Panc1 (cell line): ENCODE data around the gene CHTF8. TPM values are rescaled to one million over a fixed set of nuclear protein-coding genes. Genes with fewer than 3 reads are reported as not detected.
A peak's percentile ranks its signal among the peaks of the same experiment; 100 is the strongest.

Source experiments
- ATAC-seq: fragments of 200-7000 bp; cut with Tn5 transposase; 2 replicates; pipeline ENCODE4 v1.9.1; 2020; ENCODE audit warnings: mild to moderate bottlenecking, moderate library complexity
- BruUV-seq: library from RNA; stranded (reverse); fragments of 400-500 nt; replicated peaks from 2 replicates; lab custom pipeline; 2021; lab: Mats Ljungman, UMichigan
- CTCF ChIA-PET: fragments of 300-600 bp; sonication (Branson Sonifier 250); formaldehyde crosslinking; loops from one replicate; lab custom pipeline; 2022; ENCODE audit warnings: antibody characterized with exemption; lab: Charles Lee
- POLR2A ChIA-PET: fragments of 300-600 bp; sonication (Branson Sonifier 250); formaldehyde crosslinking; loops from one replicate; lab custom pipeline; 2022; ENCODE audit warnings: antibody characterized with exemption; lab: Charles Lee
- DNase-seq: peaks from one replicate; pipeline ENCODE4 v3.0.0-alpha.2; 2010; ENCODE audit warnings: low read depth, low spot score
- H3K27ac ChIP-seq: 2 replicates; pipeline ENCODE4 v1.5.1; 2011; ENCODE audit warnings: mild to moderate bottlenecking, low read length, inconsistent platforms
- H3K27me3 ChIP-seq: fragments of 200-500 bp; sonication (Bioruptor generic); 2 replicates; pipeline ENCODE4 v1.6.0; 2014; ENCODE audit warnings: low read length, inconsistent platforms; ENCODE audit not compliant: control insufficient read depth, insufficient read depth
- H3K36me3 ChIP-seq: fragments of 200-500 bp; sonication (Bioruptor generic); 2 replicates; pipeline ENCODE4 v1.5.1; 2014; ENCODE audit warnings: inconsistent platforms, mild to moderate bottlenecking, low read length, moderate library complexity; ENCODE audit not compliant: control insufficient read depth, insufficient read depth
- H3K4me1 ChIP-seq: 2 replicates; pipeline ENCODE4 v1.5.1; 2011; ENCODE audit warnings: inconsistent platforms, mild to moderate bottlenecking, low read length, moderate library complexity; ENCODE audit not compliant: control insufficient read depth, insufficient read depth
- H3K4me3 ChIP-seq, 2 experiments: 2 replicates each; pipeline ENCODE4 v1.5.1; 2011 to 2012; ENCODE audit warnings: low read depth in 2 of 2, low read length in 2 of 2, mild to moderate bottlenecking in 2 of 2, inconsistent platforms in 1 of 2, moderate library complexity in 1 of 2
- H3K9me3 ChIP-seq: fragments of 200-500 bp; sonication (Bioruptor generic); 2 replicates; pipeline ENCODE4 v1.5.1; 2014; ENCODE audit warnings: low read depth, mild to moderate bottlenecking, inconsistent platforms, low read length, moderate library complexity; ENCODE audit not compliant: control insufficient read depth, insufficient read depth
- CTCF ChIP-seq: fragments of 450-650 bp; IDR thresholded peaks from 2 replicates; pipeline ENCODE4 v1.5.1; 2017; ENCODE audit warnings: mild to moderate bottlenecking
- POLR2AphosphoS5 ChIP-seq: IDR thresholded peaks from 2 replicates; pipeline ENCODE4 v1.6.1; 2012; ENCODE audit warnings: mild to moderate bottlenecking, low read depth, low read length, moderate library complexity
- REST ChIP-seq, 2 experiments: IDR thresholded peaks; 2 replicates each; pipeline ENCODE4 v1.6.1; 2011 to 2012; ENCODE audit warnings: low read depth in 2 of 2, control low read depth in 1 of 2, low read length in 1 of 2, mild to moderate bottlenecking in 1 of 2, moderate library complexity in 1 of 2; ENCODE audit not compliant: insufficient read depth in 1 of 2
- SIN3A ChIP-seq: IDR thresholded peaks from 2 replicates; pipeline ENCODE4 v1.6.1; 2012; ENCODE audit warnings: low read depth, mild to moderate bottlenecking, low read length, moderate library complexity, borderline replicate concordance; ENCODE audit not compliant: insufficient read depth
- TCF7L2 ChIP-seq: IDR thresholded peaks from 2 replicates; pipeline ENCODE4 v1.6.1; 2011; ENCODE audit warnings: mild to moderate bottlenecking, low read depth, low read length, inconsistent platforms
- in situ Hi-C: cut with HindIII; loops from 2 replicates; pipeline ENCODE4 v1.10.0; 2016; ENCODE audit warnings: low sequenced_read_pairs, low pct_unique_long_range_greater_than_20kb
- intact Hi-C: fragments of 100-400 bp; cut with micrococcal nuclease; formaldehyde crosslinking; loops from one replicate; pipeline ENCODE4 v1.10.0; 2022; ENCODE audit not compliant: unreplicated experiment
- total RNA-seq: library from RNA; stranded (reverse); gene quantifications from one replicate; pipeline ENCODE4 v1.2.1, GENCODE V29; 2021; ENCODE audit not compliant: unreplicated experiment

CHTF8 gene
- total RNA-seq, 1 experiment from 2014 or later = 116 TPM

GRCh38 chr16:69073181-69073702 is 59.1 kb downstream of the CHTF8 start:
- ChIA-PET CTCF (interaction anchor here (1.2 kb wide), 1 partner anchor 226 kb away, joined by 10 read pairs; no protein-coding TSS in a partner anchor), POLR2A (no interaction called here)
- Histone ChIP-seq H3K36me3 (no peaks in the 10 kb centered on the region), H3K27ac (peak overlapping the region; percentile 59), H3K9me3 (no peaks in the 10 kb centered on the region), H3K27me3 (no peaks in the 10 kb centered on the region), H3K4me1 (peaks cover 31% of the 10 kb centered on the region), H3K4me3 (peak overlapping the region in 1 of 2 experiments; percentile 17; a peak in 2 of 4 replicates)
- DNase-seq (peak; percentile 87), ATAC-seq (peak; percentile 92)
- in situ Hi-C loops = no loop called here
- intact Hi-C loops = no loop called here
- no peak for TF ChIP-seq POLR2AphosphoS5
- no peak for TF ChIP-seq REST (IDR thresholded peaks at IDR 0.05; ENCODE audit: insufficient read depth in 1 of 2, low read depth in 2 of 2, low read length in 1 of 2)
- no peak for TF ChIP-seq TCF7L2
- TF ChIP-seq CTCF = no peak
- no peak for TF ChIP-seq SIN3A
- BruUV-seq = no TSS peak

- intact Hi-C loops = no loop called here
- no peak for DNase-seq
- in situ Hi-C loops = no loop called here
- Histone ChIP-seq H3K9me3 (no peaks in the 10 kb centered on the region), H3K27me3 (no peaks in the 10 kb centered on the region), H3K27ac (peak overlapping the region; percentile 59; the same call in 1 of the 2 replicates), H3K36me3 (no peaks in the 10 kb centered on the region), H3K4me1 (peaks cover 27% of the 10 kb centered on the region), H3K4me3 (no peak overlapping the region)
- BruUV-seq = no TSS peak
- CTCF ChIA-PET = interaction anchor here (0.6 to 0.7 kb wide), 2 partner anchors 20 to 1677 kb away, joined by 3 to 4 read pairs; no protein-coding TSS in a partner anchor
- POLR2A ChIA-PET = interaction anchor here (0.7 kb wide), 1 partner anchor 107 kb away, joined by 4 read pairs; no protein-coding TSS in a partner anchor
- ATAC-seq = no peak
- TF ChIP-seq REST (IDR thresholded peaks at IDR 0.05; ENCODE audit: insufficient read depth in 1 of 2, low read depth in 2 of 2, low read length in 1 of 2) = no peak
- TF ChIP-seq POLR2AphosphoS5 = no peak
- TF ChIP-seq SIN3A = no peak
- TF ChIP-seq CTCF = no peak
- no peak for TF ChIP-seq TCF7L2
Observed at GRCh38 chr16:69072640-69072974, 59.8 kb downstream of the CHTF8 start.
